H9 (cell line): ENCODE measurements around the gene ACSBG1. TPM values are rescaled to one million over a fixed set of nuclear protein-coding genes. Genes with fewer than 3 reads are reported as not detected.
A peak's percentile ranks its signal among the peaks of the same experiment; 100 is the strongest.

Experiments used
- DNase-seq: peaks from one replicate; pipeline ENCODE4 v3.0.0-alpha.2; 2017
- H2AFZ ChIP-seq: one replicate; pipeline ENCODE4 v1.6.1; 2013; ENCODE audit warnings: mild to moderate bottlenecking, low read length, control low read depth, moderate library complexity
- H2AK5ac ChIP-seq: 2 replicates; pipeline ENCODE4 v1.6.1; 2013; ENCODE audit warnings: low read length, control low read depth, mixed read lengths; ENCODE audit not compliant: insufficient read length
- H2BK120ac ChIP-seq: one replicate; pipeline ENCODE4 v1.6.1; 2013; ENCODE audit warnings: low read depth, mild to moderate bottlenecking, low read length, control low read depth, inconsistent platforms; ENCODE audit not compliant: poor library complexity, severe bottlenecking
- H2BK12ac ChIP-seq: 2 replicates; pipeline ENCODE4 v1.6.1; 2013; ENCODE audit warnings: low read length, control low read depth, mixed read lengths, low read depth; ENCODE audit not compliant: insufficient read length
- H2BK15ac ChIP-seq: 2 replicates; pipeline ENCODE4 v1.6.1; 2013; ENCODE audit warnings: low read depth, low read length, control low read depth
- H2BK20ac ChIP-seq: one replicate; pipeline ENCODE4 v1.6.1; 2013; ENCODE audit warnings: low read depth, mild to moderate bottlenecking, low read length, control low read depth, inconsistent platforms; ENCODE audit not compliant: poor library complexity, severe bottlenecking
- H2BK5ac ChIP-seq: 2 replicates; pipeline ENCODE4 v1.6.1; 2013; ENCODE audit warnings: low read length, control low read depth, mixed read lengths; ENCODE audit not compliant: insufficient read length
- H3K14ac ChIP-seq: 2 replicates; pipeline ENCODE4 v1.6.1; 2013; ENCODE audit warnings: low read length, control low read depth; ENCODE audit not compliant: insufficient read depth
- H3K18ac ChIP-seq: 2 replicates; pipeline ENCODE4 v1.6.1; 2013; ENCODE audit warnings: low read depth, mild to moderate bottlenecking, mixed read lengths, low read length, control low read depth; ENCODE audit not compliant: insufficient read length
- H3K23ac ChIP-seq: 2 replicates; pipeline ENCODE4 v1.6.1; 2013; ENCODE audit warnings: low read length, control low read depth, mixed read lengths, low read depth; ENCODE audit not compliant: insufficient read length
- H3K23me2 ChIP-seq: 2 replicates; pipeline ENCODE4 v1.6.1; 2013; ENCODE audit warnings: low read depth, mild to moderate bottlenecking, mixed read lengths, low read length, control low read depth; ENCODE audit not compliant: insufficient read length, poor library complexity, severe bottlenecking
- H3K27ac ChIP-seq: 2 replicates; pipeline ENCODE4 v1.5.1; 2013; ENCODE audit warnings: low read length, control low read depth, mixed read lengths, low read depth; ENCODE audit not compliant: insufficient read length
- H3K27me3 ChIP-seq: 2 replicates; pipeline ENCODE4 v1.6.1; 2013; ENCODE audit warnings: low read length, control low read depth, inconsistent platforms; ENCODE audit not compliant: insufficient read depth
- H3K4ac ChIP-seq: 2 replicates; pipeline ENCODE4 v1.6.1; 2013; ENCODE audit warnings: low read depth, mild to moderate bottlenecking, control low read depth, inconsistent platforms, low read length, moderate library complexity
- H3K4me1 ChIP-seq: 2 replicates; pipeline ENCODE4 v1.6.1; 2013; ENCODE audit warnings: low read length, control low read depth, inconsistent platforms; ENCODE audit not compliant: insufficient read depth
- H3K4me2 ChIP-seq: 2 replicates; pipeline ENCODE4 v1.6.1; 2013; ENCODE audit warnings: low read length, control low read depth, mixed read lengths; ENCODE audit not compliant: insufficient read length, insufficient read depth
- H3K56ac ChIP-seq: 2 replicates; pipeline ENCODE4 v1.6.1; 2013; ENCODE audit warnings: low read depth, mild to moderate bottlenecking, mixed read lengths, low read length, control low read depth; ENCODE audit not compliant: insufficient read length
- H3K79me1 ChIP-seq: 2 replicates; pipeline ENCODE4 v1.6.1; 2013; ENCODE audit warnings: low read depth, mild to moderate bottlenecking, moderate library complexity, low read length, control low read depth, inconsistent platforms; ENCODE audit not compliant: insufficient read depth, poor library complexity, severe bottlenecking
- H3K79me2 ChIP-seq: 2 replicates; pipeline ENCODE4 v1.6.1; 2013; ENCODE audit warnings: low read length, control low read depth, inconsistent platforms; ENCODE audit not compliant: insufficient read depth
- H3K9ac ChIP-seq: 2 replicates; pipeline ENCODE4 v1.6.1; 2013; ENCODE audit warnings: low read length, control low read depth, mixed read lengths; ENCODE audit not compliant: insufficient read length; ENCODE audit errors: extremely low read depth
- H3K9me3 ChIP-seq: one replicate; pipeline ENCODE4 v1.6.1; 2013; ENCODE audit warnings: low read depth, low read length, inconsistent platforms; ENCODE audit not compliant: control insufficient read depth
- H3T11ph ChIP-seq: one replicate; pipeline ENCODE4 v1.6.1; 2013; ENCODE audit warnings: mild to moderate bottlenecking, low read length, control low read depth, inconsistent platforms
- H4K20me1 ChIP-seq: one replicate; pipeline ENCODE4 v1.6.1; 2013; ENCODE audit not compliant: control insufficient read depth, insufficient read length, insufficient read depth
- H4K5ac ChIP-seq: 2 replicates; pipeline ENCODE4 v1.6.1; 2013; ENCODE audit warnings: low read depth, mild to moderate bottlenecking, mixed read lengths, low read length, control low read depth; ENCODE audit not compliant: insufficient read length
- H4K8ac ChIP-seq: replicated peaks from 2 replicates; pipeline ENCODE4 v1.6.1; 2013; ENCODE audit warnings: low read length, control low read depth, mixed read lengths, low read depth; ENCODE audit not compliant: insufficient read length
- H4K91ac ChIP-seq: 2 replicates; pipeline ENCODE4 v1.6.1; 2013; ENCODE audit warnings: low read depth, mild to moderate bottlenecking, moderate library complexity, mixed read lengths, low read length, control low read depth; ENCODE audit not compliant: insufficient read length
- H3K27ac Mint-ChIP-seq, 3 experiments: 2 replicates in 2 of 3; 3 replicates in 1 of 3; pipeline ENCODE4 v1.8.0; 2020 to 2021; ENCODE audit warnings: mixed read lengths in 3 of 3, mild to moderate bottlenecking in 1 of 3, moderate library complexity in 1 of 3
- H3K27me3 Mint-ChIP-seq: 2 replicates; pipeline ENCODE4 v1.8.0; 2021; ENCODE audit warnings: low read depth, mild to moderate bottlenecking, moderate library complexity, mixed read lengths
- H3K36me3 Mint-ChIP-seq, 3 experiments: 2 replicates in 2 of 3; 3 replicates in 1 of 3; pipeline ENCODE4 v1.8.0; 2020 to 2021; ENCODE audit warnings: low read depth in 3 of 3, mixed read lengths in 3 of 3; ENCODE audit not compliant: insufficient read depth in 1 of 3
- H3K4me1 Mint-ChIP-seq, 2 experiments: 2 replicates each; pipeline ENCODE4 v1.8.0; 2020; ENCODE audit warnings: mixed read lengths in 2 of 2
- H3K4me3 Mint-ChIP-seq, 2 experiments: 2 replicates in 1 of 2; 3 replicates in 1 of 2; pipeline ENCODE4 v1.8.0; 2020 to 2021; ENCODE audit warnings: mild to moderate bottlenecking in 2 of 2, mixed read lengths in 2 of 2, moderate library complexity in 1 of 2
- H3K9me3 Mint-ChIP-seq, 2 experiments: 2 replicates in 1 of 2; 3 replicates in 1 of 2; pipeline ENCODE4 v1.8.0; 2020; ENCODE audit warnings: mild to moderate bottlenecking in 2 of 2, mixed read lengths in 2 of 2, moderate library complexity in 1 of 2
- CTCF ChIP-seq: fragments of 200-600 bp; sonication (generic); conservative IDR thresholded peaks from 3 replicates; pipeline ENCODE4 v1.8.0; 2021; ENCODE audit warnings: antibody characterized with exemption, mild to moderate bottlenecking
- WGBS: extraction: QIAGEN DNeasy Blood & Tissue Kit; methylation state at CpG from one replicate; pipeline ENCODE4 v1.1.7; 2013; ENCODE audit warnings: missing lambda C conversion rate, low lambda C conversion rate, mixed read lengths; ENCODE audit not compliant: insufficient read length; ENCODE audit errors: extremely low coverage; 5-methylcytosine and 5-hydroxymethylcytosine counted together
- total RNA-seq: library from RNA; stranded (reverse); gene quantifications from 2 replicates; pipeline ENCODE4 v1.2.1, GENCODE V29; 2021

Gene ACSBG1
- total RNA-seq, 1 experiment from 2014 or later: 2.2 TPM

- Histone ChIP-seq H3K14ac (no peak overlapping the region), H2AK5ac (no peak overlapping the region), H3K4me1 (no peaks in the 10 kb centered on the region), H2BK15ac (no peak overlapping the region), H2BK5ac (no peak overlapping the region), H3K79me2 (no peaks in the 10 kb centered on the region), H3K9ac (no peak overlapping the region), H3K23me2 (no peaks in the 10 kb centered on the region), H3K27ac (no peak overlapping the region), H4K20me1 (no peaks in the 10 kb centered on the region), H4K8ac (no peak overlapping the region), H2AFZ (no peak overlapping the region), H4K5ac (no peak overlapping the region), H3K79me1 (no peaks in the 10 kb centered on the region), H3T11ph (no peak overlapping the region), H3K4ac (no peak overlapping the region), H3K23ac (no peak overlapping the region), H3K56ac (no peak overlapping the region), H3K4me2 (no peak overlapping the region), H3K9me3 (no peaks in the 10 kb centered on the region), H2BK120ac (no peak overlapping the region), H3K18ac (no peak overlapping the region), H4K91ac (no peak overlapping the region), H3K27me3 (no peaks in the 10 kb centered on the region), H2BK12ac (no peak overlapping the region), H2BK20ac (no peak overlapping the region)
- no peak for DNase-seq
- Mint-ChIP-seq H3K9me3 (peaks cover 2 to 6% of the 10 kb centered on the region in 2 experiments; a peak in 3 of 5 replicates), H3K4me3 (peak overlapping the region in 1 of 2 experiments; percentile 14; a peak in 1 of 5 replicates), H3K36me3 (peaks cover 0 to 3% (median 0%) of the 10 kb centered on the region in 3 experiments; a peak in 4 of 7 replicates), H3K27ac (no peak overlapping the region), H3K4me1 (peaks cover 19 to 27% of the 10 kb centered on the region in 2 experiments), H3K27me3 (peaks cover 8% of the 10 kb centered on the region)
- WGBS: no CpG with 5 or more reads among the region's 6 CpGs
- TF ChIP-seq CTCF: no peak
Measured at GRCh38 chr15:78244101-78244500, 9.7 kb upstream of the ACSBG1 start.
